Hematopoietic multipotent progenitor cell treated with erythropoietin and hydrocortisone succinate and interleukin-3 and kit ligand, for 17 days (in vitro differentiated cells): ENCODE data around the gene ZPR1.

Experiments
- DNase-seq: peaks from one replicate; pipeline ENCODE4 v3.0.0-alpha.2; 2015; ENCODE audit warnings: low spot score

Gene ZPR1

GRCh38 chr11:116750070-116750718 lies 37.6 kb downstream of the ZPR1 start:
- no peak for DNase-seq

- DNase-seq, result no peak
Observed at GRCh38 chr11:116742104-116742503, 45.7 kb downstream of the ZPR1 start.

- no peak for DNase-seq
Observed at GRCh38 chr11:116740741-116741140, 47.1 kb downstream of the ZPR1 start.

- no peak for DNase-seq
Observed at GRCh38 chr11:116738975-116739374, 48.8 kb downstream of the ZPR1 start.

- DNase-seq, result no peak
Observed at GRCh38 chr11:116736763-116737162, 51.1 kb downstream of the ZPR1 start.

GRCh38 chr11:116733969-116734508 lies 53.8 kb downstream of the ZPR1 start:
- no peak for DNase-seq

- no peak for DNase-seq
Observed at GRCh38 chr11:116733043-116733755, 54.6 kb downstream of the ZPR1 start.

GRCh38 chr11:116732271-116733042 lies 55.4 kb downstream of the ZPR1 start:
- peak; percentile 66 for DNase-seq

GRCh38 chr11:116731821-116732220 lies 56.0 kb downstream of the ZPR1 start:
- DNase-seq, result no peak

- no peak for DNase-seq
Observed at GRCh38 chr11:116731097-116731761, 56.6 kb downstream of the ZPR1 start.

GRCh38 chr11:116730601-116731000 lies 57.2 kb downstream of the ZPR1 start:
- no peak for DNase-seq

- no peak for DNase-seq
Observed at GRCh38 chr11:116730241-116730561, 57.6 kb downstream of the ZPR1 start.

GRCh38 chr11:116729501-116730240 lies 58.2 kb downstream of the ZPR1 start:
- DNase-seq, result no peak

GRCh38 chr11:116727990-116728389 lies 59.8 kb downstream of the ZPR1 start:
- no peak for DNase-seq

- no peak for DNase-seq
Observed at GRCh38 chr11:116725434-116726221, 62.2 kb downstream of the ZPR1 start.

- DNase-seq, result no peak
Observed at GRCh38 chr11:116724813-116725212, 63.0 kb downstream of the ZPR1 start.
